Activated CD4-positive, alpha-beta T cell treated with anti-CD3 and anti-CD28 coated beads, Interleukin-2, amount 10 ng/mL, durations not matched to agents 7 days and 5 days (primary cell): ENCODE results near the gene PRR33. TPM values are rescaled to one million over a fixed set of nuclear protein-coding genes. Genes with fewer than 3 reads are reported as not detected.

Experiments used
- CTCF ChIA-PET: fragments of 350-600 bp; sonication (Branson Sonifier 250); formaldehyde crosslinking; loops from one replicate; lab custom pipeline; 2021; ENCODE audit warnings: antibody characterized with exemption; lab: Charles Lee
- POLR2A ChIA-PET: fragments of 350-600 bp; sonication (Branson Sonifier 250); formaldehyde crosslinking; loops from one replicate; lab custom pipeline; 2021; ENCODE audit warnings: antibody characterized with exemption; lab: Charles Lee
- DNase-seq: peaks from one replicate; pipeline ENCODE4 v3.0.0-alpha.2; 2020
- H3K27ac Mint-ChIP-seq: one replicate; pipeline ENCODE4 v1.8.0; 2021; ENCODE audit warnings: mild to moderate bottlenecking, moderate library complexity, mixed read lengths
- H3K27me3 Mint-ChIP-seq: one replicate; pipeline ENCODE4 v1.8.0; 2021; ENCODE audit warnings: mixed read lengths
- H3K36me3 Mint-ChIP-seq: one replicate; pipeline ENCODE4 v1.8.0; 2021; ENCODE audit warnings: low read depth, mixed read lengths
- H3K4me1 Mint-ChIP-seq: one replicate; pipeline ENCODE4 v1.8.0; 2021; ENCODE audit warnings: mixed read lengths
- H3K4me3 Mint-ChIP-seq: one replicate; pipeline ENCODE4 v1.8.0; 2021; ENCODE audit warnings: mild to moderate bottlenecking, moderate library complexity, mixed read lengths
- H3K9me3 Mint-ChIP-seq: one replicate; pipeline ENCODE4 v1.8.0; 2021; ENCODE audit warnings: mixed read lengths
- microRNA-seq: library from miRNA; unstranded; fragments of <30 nt; microRNA quantifications from one replicate; pipeline ENCODE4 v1.2.0, GENCODE V29; 2021; ENCODE audit warnings: borderline microRNAs expressed, borderline replicate concordance
- total RNA-seq, 2 experiments: library from RNA; stranded (reverse); gene quantifications; one replicate each; pipeline ENCODE4 v1.2.3, GENCODE V29; 2021

The PRR33 gene
- total RNA-seq, 2 experiments from 2014 or later, result 0.05 TPM; not detected in 1

DNA sequence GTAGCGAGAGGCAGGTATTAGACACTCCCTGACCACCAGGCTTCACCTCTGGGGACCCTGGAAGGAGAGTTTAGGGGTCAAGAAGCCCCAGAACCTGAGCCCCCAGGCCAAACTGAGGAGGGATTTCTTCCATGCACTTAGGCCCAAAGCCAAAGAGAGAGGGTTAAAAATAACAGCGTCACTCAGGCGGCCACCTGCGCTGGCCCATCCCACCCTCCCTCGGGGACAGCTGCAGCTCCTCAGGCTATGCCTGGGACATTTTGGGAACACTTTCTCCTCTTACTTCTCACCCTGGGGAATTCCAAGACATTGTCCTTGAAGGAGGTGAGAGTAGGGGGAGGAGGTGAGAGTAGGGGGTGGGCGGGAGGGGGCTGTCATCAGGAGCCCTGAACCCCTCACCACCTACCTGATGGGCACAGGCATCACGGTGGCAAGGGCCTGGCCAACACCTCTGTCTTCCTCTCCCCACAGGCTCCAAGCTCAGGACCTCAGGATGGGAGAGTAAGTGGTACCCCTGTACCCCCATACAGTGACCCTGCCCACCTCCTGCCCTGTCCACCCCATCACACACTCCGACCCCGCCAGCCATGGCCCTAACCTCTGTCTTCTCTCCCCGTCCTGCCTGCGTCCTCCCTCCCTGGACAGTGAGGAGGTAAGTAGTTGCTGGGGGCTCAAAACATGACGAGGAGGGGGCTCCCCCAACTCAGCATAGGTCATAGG, 52.3 kb downstream of the PRR33 start:
- Mint-ChIP-seq H3K36me3 (no peaks in the 10 kb centered on the region), H3K27ac (peak overlapping the region; percentile 74), H3K27me3 (no peaks in the 10 kb centered on the region), H3K9me3 (no peaks in the 10 kb centered on the region), H3K4me3 (no peak overlapping the region), H3K4me1 (peaks cover 28% of the 10 kb centered on the region)
- DNase-seq, result no peak
- ChIA-PET CTCF (no interaction called here), POLR2A (no interaction called here)

DNA sequence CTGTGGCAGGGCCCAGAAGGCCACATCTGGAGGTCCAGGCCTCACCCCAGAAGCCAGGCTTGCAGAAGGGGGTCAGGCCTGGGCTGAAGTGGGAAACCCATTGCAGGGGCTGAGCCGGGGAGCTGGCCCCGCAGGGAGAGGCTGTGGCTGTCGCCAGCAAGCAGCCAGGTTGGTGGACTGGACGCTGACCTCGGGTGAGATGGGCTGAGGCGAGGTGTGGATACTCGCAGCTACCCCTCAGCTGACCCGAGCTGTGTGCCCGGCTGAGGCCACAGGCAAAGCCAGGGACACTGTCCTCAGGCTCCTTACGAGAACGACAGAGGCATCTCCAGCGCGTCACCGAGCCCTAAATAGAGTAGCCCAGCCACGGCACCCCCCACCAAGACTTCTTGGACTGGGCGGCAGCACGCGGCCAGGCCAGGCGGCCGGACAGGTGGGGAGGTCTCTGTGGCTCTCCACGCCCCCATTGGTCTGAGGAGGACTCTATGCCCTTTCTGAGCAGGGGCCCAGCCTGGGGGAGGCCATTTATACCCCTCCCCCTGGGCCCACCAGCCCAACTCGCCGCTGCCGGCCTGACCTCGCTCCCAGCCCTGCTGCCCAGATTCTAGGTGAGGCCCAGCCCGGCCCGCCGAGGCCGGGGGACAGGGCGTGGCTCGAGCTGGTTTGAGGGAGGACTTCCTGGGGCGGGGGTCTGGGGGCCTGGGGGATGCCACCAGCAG, 53.1 kb downstream of the PRR33 start, which contains the start of gene TNNI2:
TNNI2 (plus strand) TSS at position 556 of the 719 bp plus-strand sequence. CDS start 716 bp downstream, outside the sequence.
- Mint-ChIP-seq H3K9me3 (no peaks in the 10 kb centered on the region), H3K4me3 (no peak within 1 kb of the TSS), H3K27ac (peak within 1 kb of the TSS; percentile 74), H3K36me3 (no peaks in the 10 kb centered on the region), H3K27me3 (no peaks in the 10 kb centered on the region), H3K4me1 (peaks cover 21% of the 10 kb centered on the region)
- POLR2A ChIA-PET, result no interaction called here
- CTCF ChIA-PET, result interaction anchor here (1.0 kb wide), 1 partner anchor 10 kb away, joined by 6 read pairs; no protein-coding TSS in a partner anchor
- no peak for DNase-seq

Small RNAs within 50 kb of the gene (microRNA-seq; reads per million reads assigned to microRNA genes)
- gene MIR4298 (not detected), gene MIR7847 (not detected)

Other genes starting within 250 kb of the PRR33 start
- not detected for gene KRTAP5-6, start 194.7 kb downstream of the PRR33 start, total RNA-seq
- gene IFITM10, start 141.3 kb downstream of the PRR33 start, total RNA-seq, result 1 to 10 TPM in 1 of 2 experiments, under 1 TPM in 1; 0.96 to 1.3 TPM
- gene CTSD, start 128.0 kb downstream of the PRR33 start, total RNA-seq, result 100 to 1,000 TPM; 140 to 154 TPM
- gene SYT8, start 56.9 kb downstream of the PRR33 start, total RNA-seq, result not detected
- gene TNNI2, start 52.9 kb downstream of the PRR33 start, total RNA-seq, result not detected
- 100 to 1,000 TPM; 668 to 687 TPM for gene LSP1, start 38.8 kb downstream of the PRR33 start, total RNA-seq
- gene TNNT3, start 27.8 kb upstream of the PRR33 start, total RNA-seq, result 1 to 10 TPM; 3.7 to 5.4 TPM
- gene MRPL23, start 55.4 kb upstream of the PRR33 start, total RNA-seq, result 100 to 1,000 TPM in 1 of 2 experiments, 10 to 100 TPM in 1; 77.5 to 106 TPM
- gene H19, start 105.9 kb upstream of the PRR33 start, total RNA-seq, result not detected
- gene IGF2, start 247.5 kb upstream of the PRR33 start, total RNA-seq, result under 1 TPM; 0.07 to 0.08 TPM